DND-41 (cell line): ENCODE measurements around the gene FBXL3.

Experiments used
- ATAC-seq: fragments of 200-7000 bp; cut with Tn5 transposase; 3 replicates; pipeline ENCODE4 v1.9.1; 2021; ENCODE audit warnings: low read depth; ENCODE audit not compliant: insufficient read depth
- DNase-seq: peaks from one replicate; pipeline ENCODE4 v3.0.0-alpha.2; 2020
- H2AFZ ChIP-seq: 2 replicates; pipeline ENCODE4 v1.6.0; 2012; ENCODE audit warnings: low read depth, low read length
- H3K27ac ChIP-seq: 2 replicates; pipeline ENCODE4 v1.5.1; 2012; ENCODE audit warnings: low read length, inconsistent platforms
- H3K27me3 ChIP-seq: fragments of 200-600 bp; sonication (generic); 2 replicates; pipeline ENCODE4 v1.6.0; 2012; ENCODE audit warnings: low read length, mild to moderate bottlenecking, inconsistent platforms; ENCODE audit not compliant: insufficient read depth, poor library complexity
- H3K36me3 ChIP-seq: 2 replicates; pipeline ENCODE4 v1.5.1; 2012; ENCODE audit warnings: low read length, inconsistent platforms; ENCODE audit not compliant: insufficient read depth
- H3K4me1 ChIP-seq: 2 replicates; pipeline ENCODE4 v1.5.1; 2012; ENCODE audit warnings: mild to moderate bottlenecking, low read length; ENCODE audit not compliant: insufficient read depth
- H3K4me2 ChIP-seq: 2 replicates; pipeline ENCODE4 v1.6.0; 2012; ENCODE audit warnings: mild to moderate bottlenecking, moderate library complexity, low read length, inconsistent platforms; ENCODE audit not compliant: insufficient read depth
- H3K4me3 ChIP-seq, 2 experiments: fragments of 200-600 bp in 1 of 2; shearing (Covaris generic) in 1 of 2; 2 replicates each; pipeline ENCODE4 v1.5.1; 2012 to 2016; ENCODE audit warnings: inconsistent platforms in 2 of 2, low read length in 2 of 2, mild to moderate bottlenecking in 2 of 2, low read depth in 1 of 2, moderate library complexity in 1 of 2
- H3K79me2 ChIP-seq: 2 replicates; pipeline ENCODE4 v1.6.0; 2012; ENCODE audit warnings: low read length, inconsistent platforms; ENCODE audit not compliant: insufficient read depth
- H3K9ac ChIP-seq: 2 replicates; pipeline ENCODE4 v1.6.0; 2012; ENCODE audit warnings: low read depth, mild to moderate bottlenecking, inconsistent platforms, low read length, moderate library complexity
- H3K9me3 ChIP-seq: 2 replicates; pipeline ENCODE4 v1.5.1; 2012; ENCODE audit warnings: low read length, moderate library complexity, mild to moderate bottlenecking, inconsistent platforms; ENCODE audit not compliant: insufficient read depth, severe bottlenecking
- H4K20me1 ChIP-seq: 2 replicates; pipeline ENCODE4 v1.6.0; 2012; ENCODE audit warnings: low read length; ENCODE audit not compliant: insufficient read depth
- CTCF ChIP-seq: IDR thresholded peaks from 2 replicates; pipeline ENCODE4 v1.5.1; 2012; ENCODE audit warnings: borderline replicate concordance, low read length, moderate library complexity, mild to moderate bottlenecking; ENCODE audit not compliant: poor library complexity, severe bottlenecking; ENCODE audit errors: extremely low read depth
- EZH2 ChIP-seq: IDR thresholded peaks from 3 replicates; pipeline ENCODE4 v1.6.1; 2012; ENCODE audit warnings: borderline replicate concordance, low read depth, mild to moderate bottlenecking, moderate library complexity, low read length, inconsistent platforms; ENCODE audit not compliant: severe bottlenecking

The FBXL3 gene

GRCh38 chr13:77047649-77048343 is 20.8 kb upstream of the FBXL3 start:
- ATAC-seq = no peak
- H3K4me1 ChIP-seq = no peaks in the 10 kb centered on the region

GRCh38 chr13:77042566-77043177 is 15.7 kb upstream of the FBXL3 start:
- H3K27me3 ChIP-seq = no peaks in the 10 kb centered on the region
- no peaks in the 10 kb centered on the region for H3K9me3 ChIP-seq
- peaks cover 31% of the 10 kb centered on the region for H3K36me3 ChIP-seq
- H3K27ac ChIP-seq = no peak overlapping the region
- ATAC-seq (no peak), DNase-seq (no peak)
- H3K9ac ChIP-seq = no peak overlapping the region
- H4K20me1 ChIP-seq = no peaks in the 10 kb centered on the region
- no peak overlapping the region for H3K4me3 ChIP-seq
- H2AFZ ChIP-seq = no peak overlapping the region
- TF ChIP-seq EZH2 (no peak), CTCF (no peak)
- H3K4me1 ChIP-seq = no peaks in the 10 kb centered on the region
- H3K4me2 ChIP-seq = no peak overlapping the region
- H3K79me2 ChIP-seq = no peaks in the 10 kb centered on the region

More at GRCh38 chr13:77047649-77048343, 20.8 kb upstream of the FBXL3 start:
- Histone ChIP-seq H3K4me2 (no peak overlapping the region), H3K4me3 (no peak overlapping the region), H3K9ac (no peak overlapping the region), H3K79me2 (no peaks in the 10 kb centered on the region), H3K27ac (no peak overlapping the region), H3K9me3 (no peaks in the 10 kb centered on the region), H3K27me3 (no peaks in the 10 kb centered on the region), H2AFZ (no peak overlapping the region), H4K20me1 (no peaks in the 10 kb centered on the region), H3K36me3 (peaks cover 78% of the 10 kb centered on the region)
- no peak for TF ChIP-seq CTCF
- no peak for TF ChIP-seq EZH2
- no peak for DNase-seq

GRCh38 chr13:77040835-77041234 is 13.9 kb upstream of the FBXL3 start:
- no peak for ATAC-seq
- Histone ChIP-seq H3K4me3 (no peak overlapping the region), H4K20me1 (no peaks in the 10 kb centered on the region), H3K79me2 (no peaks in the 10 kb centered on the region), H3K4me1 (no peaks in the 10 kb centered on the region), H3K9ac (no peak overlapping the region), H3K36me3 (peaks cover 15% of the 10 kb centered on the region), H3K4me2 (no peak overlapping the region), H3K27me3 (no peaks in the 10 kb centered on the region), H3K9me3 (no peaks in the 10 kb centered on the region), H3K27ac (no peak overlapping the region), H2AFZ (no peak overlapping the region)
- no peak for TF ChIP-seq CTCF
- no peak for TF ChIP-seq EZH2
- no peak for DNase-seq
